ENCODE results near the gene ATAD3A. TPM values are rescaled to one million over a fixed set of nuclear protein-coding genes. Genes with fewer than 3 reads are reported as not detected.
A peak's percentile ranks its signal among the peaks of the same experiment; 100 is the strongest.

ATAD3A gene
- total RNA-seq, 1 donor from 2014 or later: 6.8 TPM

DNA sequence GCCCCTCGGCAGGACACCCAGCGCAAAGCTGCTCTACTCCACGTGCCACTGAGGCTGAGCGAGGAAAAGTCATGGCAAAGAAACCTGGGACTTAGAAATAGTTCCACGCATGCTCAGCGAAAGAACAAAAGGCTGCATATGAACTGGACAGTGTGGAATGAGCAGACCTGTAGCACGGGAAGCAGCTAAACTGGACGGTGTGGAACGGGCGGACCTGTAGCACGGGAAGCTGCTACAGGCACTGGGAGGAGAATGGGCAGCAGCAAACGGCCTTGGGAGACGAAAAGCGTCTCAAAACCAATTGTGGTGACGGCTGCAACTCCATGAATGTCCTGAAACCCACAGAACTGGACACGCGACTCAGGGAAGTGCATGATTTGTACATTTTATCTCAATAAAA is 47.1 kb downstream of the ATAD3A start:
- Histone ChIP-seq H3K36me3 (ENCODE audit: control insufficient read depth in 3 of 3, insufficient read depth in 3 of 3, low read length in 3 of 3) (peaks cover 26 to 36% (median 35%) of the 10 kb centered on the region in 3 donors), H3K27ac (ENCODE audit: low read depth, low read length) (no peak overlapping the region), H3K9me3 (ENCODE audit: control insufficient read depth in 3 of 3, low read length in 3 of 3) (no peaks in the 10 kb centered on the region), H3K4me1 (ENCODE audit: control insufficient read depth in 3 of 3, insufficient read depth in 3 of 3, low read length in 3 of 3) (peaks cover 11 to 23% (median 18%) of the 10 kb centered on the region in 3 donors), H3K9ac (ENCODE audit: low read depth in 1 of 3, low read length in 3 of 3) (no peak overlapping the region), H3K27me3 (ENCODE audit: control insufficient read depth in 3 of 3, insufficient read depth in 3 of 3, low read length in 3 of 3) (no peaks in the 10 kb centered on the region), H3K4me3 (ENCODE audit: low read length in 3 of 3) (no peak overlapping the region)

DNA sequence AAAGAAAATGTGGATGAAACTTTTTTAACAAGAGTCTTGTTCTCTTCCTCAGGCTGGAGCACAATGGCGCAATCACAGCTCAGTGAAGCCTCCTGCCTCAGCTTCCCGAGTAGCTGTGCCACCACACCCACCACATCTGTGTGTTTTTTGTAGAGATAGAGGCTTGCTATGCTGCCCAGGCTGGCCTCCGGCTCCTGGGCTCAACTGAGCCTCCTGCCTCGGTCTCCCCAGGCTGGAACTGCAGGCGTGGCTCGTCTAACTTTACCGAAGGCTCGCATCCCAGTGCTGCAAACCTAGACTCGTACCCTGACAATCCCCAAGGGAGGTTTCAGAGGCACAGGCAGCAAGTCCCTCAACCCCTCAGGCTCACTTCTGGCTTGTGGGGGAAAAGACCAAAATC is 48.2 kb downstream of the ATAD3A start:
- Histone ChIP-seq H3K4me1 (ENCODE audit: control insufficient read depth in 3 of 3, insufficient read depth in 3 of 3, low read length in 3 of 3) (peaks cover 0 to 12% (median 9%) of the 10 kb centered on the region in 3 donors), H3K4me3 (ENCODE audit: low read length in 3 of 3) (no peak overlapping the region), H3K36me3 (ENCODE audit: control insufficient read depth in 3 of 3, insufficient read depth in 3 of 3, low read length in 3 of 3) (peaks cover 34 to 44% (median 43%) of the 10 kb centered on the region in 3 donors), H3K9me3 (ENCODE audit: control insufficient read depth in 3 of 3, low read length in 3 of 3) (no peaks in the 10 kb centered on the region), H3K27ac (ENCODE audit: low read depth, low read length) (no peak overlapping the region), H3K9ac (ENCODE audit: low read depth in 1 of 3, low read length in 3 of 3) (no peak overlapping the region), H3K27me3 (ENCODE audit: control insufficient read depth in 3 of 3, insufficient read depth in 3 of 3, low read length in 3 of 3) (no peaks in the 10 kb centered on the region)

- Histone ChIP-seq H3K27me3 (ENCODE audit: control insufficient read depth in 3 of 3, insufficient read depth in 3 of 3, low read length in 3 of 3) (no peaks in the 10 kb centered on the region), H3K36me3 (ENCODE audit: control insufficient read depth in 3 of 3, insufficient read depth in 3 of 3, low read length in 3 of 3) (peaks cover 38 to 53% (median 47%) of the 10 kb centered on the region in 3 donors), H3K9ac (ENCODE audit: low read depth in 1 of 3, low read length in 3 of 3) (no peak overlapping the region), H3K27ac (ENCODE audit: low read depth, low read length) (no peak overlapping the region), H3K4me1 (ENCODE audit: control insufficient read depth in 3 of 3, insufficient read depth in 3 of 3, low read length in 3 of 3) (peaks cover 1 to 11% (median 3%) of the 10 kb centered on the region in 3 donors), H3K4me3 (ENCODE audit: low read length in 3 of 3) (no peak overlapping the region), H3K9me3 (ENCODE audit: control insufficient read depth in 3 of 3, low read length in 3 of 3) (no peaks in the 10 kb centered on the region)
These were observed 50.0 kb downstream of the ATAD3A start for GRCh38 chr1:1561801-1562470.

- Histone ChIP-seq H3K4me3 (ENCODE audit: low read length in 3 of 3) (peak overlapping the region in 1 of 3 donors; percentile 2), H3K9me3 (ENCODE audit: control insufficient read depth in 3 of 3, low read length in 3 of 3) (no peaks in the 10 kb centered on the region), H3K9ac (ENCODE audit: low read depth in 1 of 3, low read length in 3 of 3) (no peak overlapping the region), H3K36me3 (ENCODE audit: control insufficient read depth in 3 of 3, insufficient read depth in 3 of 3, low read length in 3 of 3) (peaks cover 38 to 53% (median 47%) of the 10 kb centered on the region in 3 donors), H3K4me1 (ENCODE audit: control insufficient read depth in 3 of 3, insufficient read depth in 3 of 3, low read length in 3 of 3) (peaks cover 9 to 17% (median 11%) of the 10 kb centered on the region in 3 donors), H3K27ac (ENCODE audit: low read depth, low read length) (no peak overlapping the region), H3K27me3 (ENCODE audit: control insufficient read depth in 3 of 3, insufficient read depth in 3 of 3, low read length in 3 of 3) (no peaks in the 10 kb centered on the region)
These were observed 50.7 kb downstream of the ATAD3A start for GRCh38 chr1:1562556-1563195.

GRCh38 chr1:1563688-1564087 is 51.7 kb downstream of the ATAD3A start:
- Histone ChIP-seq H3K27me3 (ENCODE audit: control insufficient read depth in 3 of 3, insufficient read depth in 3 of 3, low read length in 3 of 3) (no peaks in the 10 kb centered on the region), H3K27ac (ENCODE audit: low read depth, low read length) (no peak overlapping the region), H3K36me3 (ENCODE audit: control insufficient read depth in 3 of 3, insufficient read depth in 3 of 3, low read length in 3 of 3) (peaks cover 38 to 53% (median 47%) of the 10 kb centered on the region in 3 donors)

GRCh38 chr1:1564268-1564667 is 52.3 kb downstream of the ATAD3A start:
- Histone ChIP-seq H3K27ac (ENCODE audit: low read depth, low read length) (no peak overlapping the region), H3K4me3 (ENCODE audit: low read length in 3 of 3) (no peak overlapping the region), H3K9ac (ENCODE audit: low read depth in 1 of 3, low read length in 3 of 3) (no peak overlapping the region), H3K4me1 (ENCODE audit: control insufficient read depth in 3 of 3, insufficient read depth in 3 of 3, low read length in 3 of 3) (peaks cover 13 to 23% (median 16%) of the 10 kb centered on the region in 3 donors), H3K36me3 (ENCODE audit: control insufficient read depth in 3 of 3, insufficient read depth in 3 of 3, low read length in 3 of 3) (peaks cover 38 to 53% (median 46%) of the 10 kb centered on the region in 3 donors), H3K9me3 (ENCODE audit: control insufficient read depth in 3 of 3, low read length in 3 of 3) (no peaks in the 10 kb centered on the region), H3K27me3 (ENCODE audit: control insufficient read depth in 3 of 3, insufficient read depth in 3 of 3, low read length in 3 of 3) (no peaks in the 10 kb centered on the region)

More at GRCh38 chr1:1563688-1564087, 51.7 kb downstream of the ATAD3A start:
- H3K9ac ChIP-seq (ENCODE audit: low read depth in 1 of 3, low read length in 3 of 3): no peak overlapping the region
- peaks cover 13 to 21% (median 16%) of the 10 kb centered on the region in 3 donors for H3K4me1 ChIP-seq (ENCODE audit: control insufficient read depth in 3 of 3, insufficient read depth in 3 of 3, low read length in 3 of 3)
- H3K4me3 ChIP-seq (ENCODE audit: low read length in 3 of 3): no peak overlapping the region
- H3K9me3 ChIP-seq (ENCODE audit: control insufficient read depth in 3 of 3, low read length in 3 of 3): no peaks in the 10 kb centered on the region

GRCh38 chr1:1565340-1565739 is 53.4 kb downstream of the ATAD3A start:
- H3K9ac ChIP-seq (ENCODE audit: low read depth in 1 of 3, low read length in 3 of 3): no peak overlapping the region
- H3K4me1 ChIP-seq (ENCODE audit: control insufficient read depth in 3 of 3, insufficient read depth in 3 of 3, low read length in 3 of 3): peaks cover 18 to 29% (median 18%) of the 10 kb centered on the region in 3 donors
- peaks cover 38 to 45% (median 44%) of the 10 kb centered on the region in 3 donors for H3K36me3 ChIP-seq (ENCODE audit: control insufficient read depth in 3 of 3, insufficient read depth in 3 of 3, low read length in 3 of 3)
- H3K9me3 ChIP-seq (ENCODE audit: control insufficient read depth in 3 of 3, low read length in 3 of 3): no peaks in the 10 kb centered on the region
- no peak overlapping the region for H3K27ac ChIP-seq (ENCODE audit: low read depth, low read length)
- H3K4me3 ChIP-seq (ENCODE audit: low read length in 3 of 3): no peak overlapping the region
- H3K27me3 ChIP-seq (ENCODE audit: control insufficient read depth in 3 of 3, insufficient read depth in 3 of 3, low read length in 3 of 3): no peaks in the 10 kb centered on the region

- Histone ChIP-seq H3K36me3 (ENCODE audit: control insufficient read depth in 3 of 3, insufficient read depth in 3 of 3, low read length in 3 of 3) (peaks cover 30 to 32% (median 30%) of the 10 kb centered on the region in 3 donors), H3K9ac (ENCODE audit: low read depth in 1 of 3, low read length in 3 of 3) (peak overlapping the region in 2 of 3 donors; percentile 20 to 66), H3K27me3 (ENCODE audit: control insufficient read depth in 3 of 3, insufficient read depth in 3 of 3, low read length in 3 of 3) (no peaks in the 10 kb centered on the region), H3K27ac (ENCODE audit: low read depth, low read length) (peak overlapping the region; percentile 66), H3K4me1 (ENCODE audit: control insufficient read depth in 3 of 3, insufficient read depth in 3 of 3, low read length in 3 of 3) (peaks cover 18 to 29% (median 18%) of the 10 kb centered on the region in 3 donors), H3K4me3 (ENCODE audit: low read length in 3 of 3) (peak overlapping the region; percentile 16 to 45 (median 17)), H3K9me3 (ENCODE audit: control insufficient read depth in 3 of 3, low read length in 3 of 3) (no peaks in the 10 kb centered on the region)
These were observed 55.4 kb downstream of the ATAD3A start for GRCh38 chr1:1567152-1567875.

DNA sequence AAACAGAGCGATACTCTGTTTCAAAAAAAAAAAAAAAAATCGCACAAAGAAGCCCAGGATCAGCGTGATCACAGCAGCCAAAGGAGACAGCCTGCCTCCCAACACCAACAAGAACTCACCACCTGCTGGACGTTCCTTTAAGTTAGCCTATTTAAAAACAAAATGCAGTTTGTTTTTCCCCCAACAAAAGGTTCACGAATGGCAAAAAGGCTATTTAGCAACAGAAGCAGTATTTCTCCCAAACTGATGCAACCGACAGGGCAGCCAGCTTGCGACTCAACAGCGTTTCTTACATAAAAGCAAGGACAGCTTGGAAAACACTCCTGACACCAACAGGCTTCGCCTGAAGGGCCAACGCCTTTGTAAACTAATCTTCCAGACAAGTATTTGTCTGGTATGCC is 55.9 kb downstream of the ATAD3A start:
- no peaks in the 10 kb centered on the region for H3K27me3 ChIP-seq (ENCODE audit: control insufficient read depth in 3 of 3, insufficient read depth in 3 of 3, low read length in 3 of 3)
- H3K4me3 ChIP-seq (ENCODE audit: low read length in 3 of 3): no peak overlapping the region
- peaks cover 24 to 26% (median 25%) of the 10 kb centered on the region in 3 donors for H3K36me3 ChIP-seq (ENCODE audit: control insufficient read depth in 3 of 3, insufficient read depth in 3 of 3, low read length in 3 of 3)
- H3K4me1 ChIP-seq (ENCODE audit: control insufficient read depth in 3 of 3, insufficient read depth in 3 of 3, low read length in 3 of 3): peaks cover 18 to 29% (median 19%) of the 10 kb centered on the region in 3 donors
- no peaks in the 10 kb centered on the region for H3K9me3 ChIP-seq (ENCODE audit: control insufficient read depth in 3 of 3, low read length in 3 of 3)
- H3K9ac ChIP-seq (ENCODE audit: low read depth in 1 of 3, low read length in 3 of 3): peak overlapping the region in 1 of 3 donors; percentile 1
- peak overlapping the region; percentile 66 for H3K27ac ChIP-seq (ENCODE audit: low read depth, low read length)
